IMR-90 (cell line): ENCODE results near the gene SERPINH1.

ENCODE experiments used
- CEBPB ChIP-seq: IDR thresholded peaks from 2 replicates; pipeline ENCODE4 v1.6.1; 2012; ENCODE audit warnings: low read depth, low read length, improper control_type of control experiment
- CHD1 ChIP-seq: IDR thresholded peaks from 2 replicates; pipeline ENCODE4 v1.6.1; 2012; ENCODE audit warnings: low read depth, low read length, improper control_type of control experiment
- CTCF ChIP-seq: conservative IDR thresholded peaks from 2 replicates; pipeline ENCODE4 v1.5.1; 2012; ENCODE audit warnings: mild to moderate bottlenecking, low read depth, low read length, improper control_type of control experiment
- FOS ChIP-seq: fragments of 150-350 bp; IDR thresholded peaks from 2 replicates; pipeline ENCODE4 v1.6.1; 2016; ENCODE audit warnings: low read depth, low read length
- POLR2A ChIP-seq: IDR thresholded peaks from 2 replicates; pipeline ENCODE4 v1.6.1; 2012; ENCODE audit warnings: mild to moderate bottlenecking, low read depth, low read length
- RCOR1 ChIP-seq: IDR thresholded peaks from 2 replicates; pipeline ENCODE4 v1.6.1; 2012; ENCODE audit warnings: mild to moderate bottlenecking, low read length, improper control_type of control experiment; ENCODE audit not compliant: insufficient replicate concordance
- TF ChIP-seq, protein P1 (sequence below): fragments of 150-350 bp; IDR thresholded peaks from 2 replicates; pipeline ENCODE4 v1.6.1; 2017; ENCODE audit warnings: mild to moderate bottlenecking, antibody characterized with exemption, low read length, low read depth

DNA sequence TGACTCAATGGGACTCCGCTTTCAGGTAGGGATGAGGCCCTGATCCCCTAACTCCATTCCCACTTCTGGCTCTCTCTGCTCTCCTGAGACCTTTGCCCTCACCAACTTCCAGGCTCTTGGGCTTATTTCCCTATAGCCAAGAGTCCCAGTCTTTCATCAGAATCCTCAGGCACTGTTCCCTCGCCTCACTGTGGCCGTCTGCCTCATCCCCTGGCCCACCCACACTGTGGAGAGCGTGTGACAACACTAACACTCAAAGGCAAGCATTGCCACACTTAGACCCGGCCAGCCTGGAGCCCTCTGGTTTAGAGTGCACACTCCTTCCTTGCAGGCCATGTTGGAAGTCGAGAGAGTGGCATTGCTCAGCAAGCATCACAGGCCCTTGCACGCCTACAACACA, 27.0 kb downstream of the SERPINH1 start:
- no peak for TF ChIP-seq CTCF
- no peak for TF ChIP-seq POLR2A
- TF ChIP-seq, protein P1, sequence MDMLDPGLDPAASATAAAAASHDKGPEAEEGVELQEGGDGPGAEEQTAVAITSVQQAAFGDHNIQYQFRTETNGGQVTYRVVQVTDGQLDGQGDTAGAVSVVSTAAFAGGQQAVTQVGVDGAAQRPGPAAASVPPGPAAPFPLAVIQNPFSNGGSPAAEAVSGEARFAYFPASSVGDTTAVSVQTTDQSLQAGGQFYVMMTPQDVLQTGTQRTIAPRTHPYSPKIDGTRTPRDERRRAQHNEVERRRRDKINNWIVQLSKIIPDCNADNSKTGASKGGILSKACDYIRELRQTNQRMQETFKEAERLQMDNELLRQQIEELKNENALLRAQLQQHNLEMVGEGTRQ, result no peak
- TF ChIP-seq RCOR1, result no peak
- TF ChIP-seq CEBPB, result no peak
- TF ChIP-seq CHD1, result no peak
- TF ChIP-seq FOS, result no peak
